HG02884 (cell line): ENCODE data around the gene TSPAN4.

Experiments
- ATAC-seq: cut with Tn5 transposase; IDR thresholded peaks from one replicate; pipeline ENCODE4 v1.9.1; 2021; ENCODE audit warnings: mild to moderate bottlenecking, moderate library complexity; ENCODE audit not compliant: unreplicated experiment

Gene TSPAN4

DNA sequence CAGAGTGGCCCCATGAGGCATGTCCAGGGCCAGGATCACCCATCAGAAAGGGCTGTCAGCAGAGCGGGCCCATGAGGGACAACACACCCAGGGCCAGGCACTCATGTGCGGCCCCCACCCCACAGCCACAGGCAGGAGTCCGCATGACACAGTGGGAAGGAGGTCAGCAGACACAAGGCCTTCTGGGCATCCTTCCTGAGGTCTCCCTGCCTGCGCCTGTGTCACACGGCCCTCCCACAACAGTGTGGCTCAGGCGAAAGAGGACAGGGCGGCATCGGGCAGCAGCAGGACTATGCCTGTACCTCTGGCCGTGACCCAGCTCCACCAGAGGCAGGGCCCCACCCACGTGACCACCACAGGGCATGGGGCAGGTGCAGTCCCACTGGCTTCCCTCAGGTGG lies 40.9 kb downstream of the TSPAN4 start:
- ATAC-seq: no peak

DNA sequence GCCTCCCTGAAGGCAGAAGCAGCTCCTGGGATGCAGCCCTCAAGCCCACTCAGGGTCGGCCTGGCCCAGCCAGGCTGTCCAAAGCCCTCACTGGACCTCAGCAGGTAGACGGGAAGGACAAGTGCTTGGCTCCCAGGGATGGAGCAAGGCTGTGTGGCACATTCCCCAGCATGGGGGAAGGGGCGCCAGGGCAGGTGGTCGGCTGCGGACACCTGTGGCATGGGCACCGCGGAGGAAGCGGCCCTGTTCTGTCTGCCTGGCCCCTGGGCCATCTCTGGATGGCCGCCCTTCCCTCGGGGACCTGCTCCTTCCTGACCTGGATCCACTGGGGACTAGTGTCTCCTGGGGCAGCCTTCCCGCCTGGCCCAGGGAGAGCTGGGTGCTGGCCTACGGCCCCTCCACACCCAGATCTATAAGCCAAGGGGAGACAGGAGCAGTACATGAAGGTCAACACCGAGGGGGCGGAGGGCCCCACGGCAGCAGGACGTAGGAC lies 42.0 kb downstream of the TSPAN4 start:
- ATAC-seq: no peak

DNA sequence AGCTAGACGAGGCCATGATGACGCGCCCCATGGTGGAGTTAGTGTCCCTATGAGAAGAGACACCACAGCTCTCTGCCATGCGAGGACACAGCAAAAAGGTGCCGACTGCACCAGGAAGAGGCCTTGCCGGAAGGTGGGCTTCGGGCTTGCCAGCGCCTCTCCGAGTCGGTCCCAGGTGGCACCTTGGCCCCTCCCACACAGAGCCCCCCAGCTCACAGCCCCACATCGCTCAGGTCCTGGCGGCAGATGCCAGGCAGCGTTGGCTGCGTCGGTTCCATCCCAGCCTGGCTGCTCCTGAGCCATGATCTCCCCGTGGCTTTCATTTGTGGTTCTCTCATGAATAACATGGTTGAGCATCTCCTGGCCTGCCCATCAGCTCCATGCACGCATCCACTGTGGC lies 43.9 kb downstream of the TSPAN4 start:
- no peak for ATAC-seq

DNA sequence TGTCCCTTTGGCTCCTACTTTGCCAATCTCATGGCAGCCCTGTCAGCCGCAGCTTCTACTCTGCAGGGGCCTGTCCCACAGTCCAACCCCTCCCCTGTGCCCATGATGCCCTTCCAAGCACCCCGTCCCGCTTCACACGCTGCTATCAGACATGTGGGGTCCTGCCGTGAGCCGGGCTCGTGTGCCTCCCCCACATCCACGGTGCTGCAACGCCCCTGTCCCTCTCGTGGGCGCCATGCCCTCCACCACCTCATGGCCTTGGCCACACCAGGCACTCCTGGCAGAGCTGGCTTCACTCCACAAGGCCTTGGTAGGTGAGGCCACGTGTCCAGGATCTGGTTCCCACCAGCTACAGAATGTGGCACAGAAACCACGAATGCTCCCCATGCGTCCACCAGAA lies 44.9 kb downstream of the TSPAN4 start:
- ATAC-seq: no peak

DNA sequence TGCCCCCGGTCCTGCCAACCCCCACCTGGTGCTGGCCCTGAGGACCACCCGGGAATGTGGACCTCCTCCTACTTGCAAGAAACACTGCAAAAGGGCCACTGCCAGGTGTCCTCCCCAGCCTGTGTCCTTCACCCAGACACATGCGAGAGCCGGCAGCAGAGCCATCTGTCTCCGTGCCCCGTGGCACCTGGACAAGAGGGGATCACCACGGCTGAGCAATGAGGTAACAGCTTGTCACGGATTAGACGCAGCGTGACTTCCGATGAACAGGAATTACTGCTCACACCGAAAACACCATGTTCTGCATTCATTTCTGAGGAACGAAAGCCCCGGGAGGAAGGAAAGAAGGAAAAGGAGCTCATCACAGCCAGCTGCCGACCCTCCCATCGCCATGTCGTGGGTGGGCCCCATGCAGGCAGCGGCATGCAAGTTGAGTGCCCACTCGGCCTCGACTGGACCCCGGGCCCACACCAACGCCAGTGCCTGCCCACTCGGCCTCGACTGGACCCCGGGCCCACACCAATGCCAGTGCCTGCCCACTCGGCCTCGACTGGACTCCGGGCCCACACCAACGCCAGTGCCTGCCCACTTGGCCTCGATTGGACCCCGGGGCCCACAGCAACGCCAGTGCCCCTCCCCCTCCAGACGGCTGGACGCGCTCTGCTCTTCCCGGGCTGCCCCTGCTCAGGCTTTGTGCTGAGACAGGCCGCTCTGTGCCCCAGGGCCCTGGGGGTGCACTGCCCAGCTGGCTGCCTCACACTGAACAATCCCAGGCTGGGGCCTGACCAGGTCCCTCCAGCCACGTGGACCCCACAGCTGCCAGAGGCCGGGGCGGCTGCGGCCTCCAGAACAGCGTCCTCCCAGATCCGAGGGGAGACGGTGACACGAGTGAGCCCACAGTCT lies 45.9 kb downstream of the TSPAN4 start:
- ATAC-seq: no peak

DNA sequence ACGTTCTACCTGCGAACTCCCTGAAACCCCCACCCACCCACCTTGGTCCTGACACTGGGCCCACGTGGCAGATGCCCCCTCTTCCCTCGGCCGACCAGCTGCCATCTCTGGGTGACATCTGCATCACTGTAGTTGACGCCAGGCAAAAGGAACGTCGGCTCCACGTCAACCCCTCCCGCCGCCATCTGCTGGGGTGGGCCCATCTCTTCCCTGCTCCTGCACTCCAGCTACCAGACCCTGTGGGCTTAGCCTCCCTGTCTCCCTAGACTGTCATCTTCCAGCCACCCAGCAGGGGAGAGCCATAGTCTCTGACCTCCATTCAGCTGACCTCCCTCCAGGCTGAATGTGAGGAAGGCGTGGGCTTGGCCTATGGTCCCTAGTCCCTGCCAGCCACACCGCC lies 46.6 kb downstream of the TSPAN4 start:
- no peak for ATAC-seq

DNA sequence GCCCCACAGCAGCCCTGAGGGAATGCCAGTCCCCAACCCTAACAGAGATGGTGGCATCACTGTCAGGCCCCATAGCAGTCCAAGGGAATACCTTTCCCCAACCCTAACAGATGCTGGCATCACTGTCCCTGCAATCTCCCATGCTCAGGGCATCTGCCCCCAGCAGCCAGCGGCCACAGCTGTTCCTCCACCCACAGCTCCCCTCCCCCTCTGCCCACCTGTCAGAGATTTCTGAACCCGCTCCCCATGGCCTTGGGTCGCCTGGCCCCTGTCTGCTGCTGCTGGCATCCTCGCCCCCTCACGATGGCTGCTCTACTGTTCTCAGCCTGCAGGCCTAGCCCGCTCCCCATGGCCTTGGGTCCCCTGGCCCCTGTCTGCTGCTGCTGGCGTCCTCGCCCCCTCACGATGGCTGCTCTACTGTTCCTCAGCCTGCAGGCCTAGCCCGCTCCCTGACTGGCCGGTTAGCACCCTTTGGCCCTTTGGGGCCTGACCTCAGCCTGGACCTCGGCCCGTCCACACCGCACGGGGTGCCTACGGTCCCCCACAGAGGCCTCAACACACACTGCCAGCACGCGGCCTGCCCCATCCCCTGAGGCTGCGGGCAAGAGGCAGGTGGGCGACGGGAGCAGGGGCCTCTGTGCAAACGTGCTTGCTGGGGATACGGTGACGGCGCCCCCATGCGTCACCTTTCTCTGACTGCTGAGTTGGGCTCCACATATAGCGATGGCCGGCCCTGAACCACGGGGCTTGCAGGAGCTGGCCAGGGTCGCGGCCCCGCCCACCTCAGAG lies 47.2 kb downstream of the TSPAN4 start:
- ATAC-seq: no peak

DNA sequence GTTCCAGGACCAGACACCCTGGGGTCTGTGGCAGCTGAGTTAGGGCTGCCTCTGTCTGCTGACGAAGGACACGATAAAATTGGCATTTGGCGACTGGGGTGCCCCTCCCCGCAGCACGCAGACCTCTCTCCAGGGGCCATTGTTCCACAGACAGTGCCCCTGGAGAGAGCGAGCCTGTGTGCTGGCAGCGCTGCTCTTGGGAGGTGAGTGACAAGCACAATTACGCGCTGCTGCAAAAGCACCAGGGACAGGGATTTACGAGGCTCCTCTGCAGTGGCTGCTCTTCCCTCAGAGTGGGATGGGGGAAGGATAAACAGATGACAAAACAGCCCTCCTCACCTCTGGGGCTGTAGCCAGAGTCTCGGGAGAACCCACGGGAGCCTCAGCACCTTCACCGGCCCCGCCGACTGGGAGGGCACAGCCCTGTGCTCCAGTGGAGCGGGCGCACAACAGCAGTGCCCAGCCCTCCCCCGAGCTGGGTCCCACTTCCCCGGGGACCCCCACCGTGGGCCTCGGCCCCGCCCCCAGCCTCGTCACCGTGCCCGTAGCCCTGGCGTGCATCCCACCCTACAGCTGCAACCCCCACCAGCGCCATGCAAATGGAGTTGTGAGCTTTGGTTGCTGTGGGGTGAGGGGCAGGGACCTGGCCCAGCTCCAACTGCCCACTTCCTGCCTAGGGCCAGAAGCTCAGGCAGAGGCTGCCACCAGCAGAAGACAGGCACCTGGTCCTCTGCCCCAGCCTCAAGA lies 48.3 kb downstream of the TSPAN4 start:
- ATAC-seq: no peak

DNA sequence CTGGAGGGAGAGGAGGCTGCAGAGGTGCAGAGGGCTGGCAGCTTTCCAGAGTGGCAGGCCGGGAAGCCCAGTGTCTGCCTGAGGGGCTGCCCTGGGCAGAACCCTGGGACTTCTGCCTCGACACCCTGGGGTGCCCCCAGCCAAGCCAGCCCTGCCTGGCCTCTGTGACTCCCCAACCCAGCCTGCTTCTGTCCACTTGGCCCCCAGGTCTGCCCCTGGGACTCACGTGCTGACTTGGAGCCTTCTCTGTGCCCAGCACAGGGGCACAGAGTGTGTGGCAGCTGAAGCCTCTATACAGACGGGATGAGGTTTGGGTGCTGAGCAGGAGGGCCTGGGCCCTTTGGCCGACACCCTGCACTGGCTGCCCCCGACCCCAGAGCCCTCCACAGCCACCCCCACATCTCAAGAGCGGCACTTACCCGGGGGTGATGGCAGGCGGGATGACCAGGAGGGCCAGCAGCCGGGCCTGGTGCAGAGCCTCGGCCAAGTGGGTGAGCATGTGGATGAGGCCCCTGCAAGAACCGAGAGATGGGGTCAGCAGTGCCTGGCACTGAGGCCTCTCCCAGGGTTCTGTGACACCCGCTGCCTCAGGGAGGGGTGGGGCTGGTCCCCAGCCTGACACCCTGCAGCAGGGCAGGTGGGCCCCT lies 50.5 kb downstream of the TSPAN4 start:
- ATAC-seq: no peak

DNA sequence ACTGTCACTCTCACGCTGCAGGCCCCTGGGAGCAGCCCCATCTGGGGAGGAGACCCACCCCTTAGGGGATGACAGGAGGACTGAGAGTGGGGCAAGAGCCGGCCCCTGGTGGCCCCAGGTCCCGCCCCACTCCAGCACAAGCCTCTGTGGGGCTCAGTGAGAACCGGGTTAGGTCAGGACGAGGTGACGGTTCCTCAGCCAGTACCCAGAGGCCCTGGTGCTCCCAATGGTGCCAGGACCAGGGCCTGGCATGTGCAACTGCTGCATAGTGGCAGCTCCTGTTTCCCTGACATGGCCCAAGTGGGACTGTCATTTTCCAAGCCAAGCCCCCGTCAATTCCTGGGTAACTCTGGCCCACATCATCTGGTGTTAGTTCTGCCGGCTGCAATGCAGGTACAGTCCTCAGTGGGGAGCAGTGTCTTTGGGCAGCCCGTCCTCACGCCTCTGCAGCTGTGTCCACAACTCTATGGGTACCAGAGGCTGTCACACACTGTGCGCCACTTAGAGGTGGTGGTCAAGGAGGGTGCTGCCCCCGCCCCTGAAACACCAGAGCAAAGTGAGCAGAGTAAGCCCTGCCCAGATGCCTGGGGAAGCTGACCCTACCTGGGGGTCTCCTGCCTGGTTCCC lies 52.0 kb downstream of the TSPAN4 start:
- no peak for ATAC-seq

DNA sequence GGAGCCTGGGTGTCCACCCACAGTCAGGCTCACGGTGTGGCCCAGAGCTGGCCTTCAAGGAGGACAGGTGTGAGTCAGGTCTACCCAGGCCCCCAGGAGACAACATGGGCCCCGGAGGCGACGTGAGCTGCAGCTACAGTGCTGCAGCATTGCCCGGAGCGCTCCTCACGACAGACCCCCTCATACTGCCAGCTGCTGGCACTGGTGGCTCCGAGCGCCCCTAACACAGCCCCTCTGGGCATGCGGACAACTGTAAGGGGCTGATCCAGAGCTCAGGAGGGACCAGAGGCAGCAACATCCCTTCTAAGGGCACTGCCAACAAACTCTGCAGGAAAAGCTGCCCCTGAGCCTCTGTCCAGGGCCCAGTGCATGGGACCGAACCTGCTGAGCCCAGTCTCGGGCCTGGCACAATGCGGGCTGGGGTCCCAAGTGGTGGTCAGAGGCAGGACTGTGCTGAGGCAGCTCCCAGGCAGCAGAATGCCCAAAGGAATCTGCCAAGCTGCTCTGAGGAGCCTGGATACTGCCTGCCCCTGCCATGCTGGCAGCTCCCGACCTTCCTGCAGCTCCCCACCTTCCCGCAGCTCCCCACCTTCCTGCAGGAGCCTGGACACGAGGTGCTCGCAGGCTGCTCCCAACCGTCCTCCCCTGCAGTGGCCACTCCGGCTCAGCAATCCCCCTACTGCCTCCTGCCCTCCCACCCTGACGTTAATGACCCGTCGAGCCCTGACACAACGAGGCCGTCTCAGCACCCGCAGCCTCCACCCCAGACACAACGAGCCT lies 52.9 kb downstream of the TSPAN4 start:
- ATAC-seq: no peak

DNA sequence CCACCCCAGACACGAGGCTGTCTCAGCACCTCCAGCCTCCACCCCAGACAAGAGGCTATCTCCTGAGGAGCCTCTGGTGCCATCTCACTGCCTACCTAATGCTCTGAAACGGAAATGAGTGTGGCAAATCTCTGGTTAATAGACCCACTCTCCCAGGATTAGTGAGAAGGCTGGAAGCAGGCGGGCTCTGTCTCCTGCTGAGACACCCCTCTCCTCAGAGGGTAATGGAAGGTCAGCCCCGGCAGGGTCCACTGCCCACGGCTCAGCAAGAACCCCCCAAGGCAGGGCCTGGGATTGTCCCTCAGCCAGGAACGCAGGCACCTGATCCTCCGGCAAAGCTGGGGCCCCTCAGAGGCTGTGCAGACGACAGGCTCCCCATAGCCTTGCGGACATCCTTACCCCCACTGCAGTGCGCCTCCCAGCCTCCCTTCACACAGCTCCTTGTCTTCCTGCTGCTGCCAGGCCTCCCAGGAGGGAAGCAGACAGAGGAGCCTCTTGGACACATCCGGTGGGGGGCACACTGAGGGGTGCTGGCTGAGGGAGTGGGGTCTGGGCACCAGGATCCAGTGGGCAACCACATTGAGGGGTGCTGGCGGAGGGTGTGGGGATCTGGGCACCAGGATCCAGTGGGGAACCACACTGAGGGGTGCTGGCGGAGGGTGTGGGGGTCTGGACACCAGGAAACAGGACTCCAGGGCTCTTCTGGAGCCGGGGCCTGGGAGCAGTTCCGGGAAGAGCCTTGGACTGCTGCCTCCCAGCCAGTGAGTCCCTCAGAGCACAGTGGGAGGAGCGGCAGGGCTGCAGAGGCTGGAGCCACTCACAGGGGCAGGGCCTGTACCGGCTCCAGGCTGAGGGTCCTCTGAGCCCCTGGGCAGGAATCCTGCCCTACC lies 54.8 kb downstream of the TSPAN4 start:
- no peak for ATAC-seq

DNA sequence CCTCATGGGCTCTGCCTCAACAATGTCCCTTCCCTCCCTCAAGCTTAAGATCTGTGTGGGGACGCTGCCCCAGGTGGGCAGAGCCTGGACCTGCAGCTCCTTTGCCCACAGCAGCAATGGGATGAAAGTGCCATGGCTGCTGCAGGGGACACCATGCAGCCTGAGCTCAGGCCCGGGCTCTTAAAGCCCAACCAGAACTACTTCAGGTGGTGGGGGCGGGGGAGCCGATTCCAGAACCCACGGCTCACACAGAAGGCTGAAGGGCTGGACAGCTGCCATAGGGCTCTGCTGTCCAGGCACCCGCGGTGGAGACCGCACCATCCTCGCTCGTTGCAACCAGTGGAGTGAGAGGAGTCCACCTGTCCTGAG lies 55.5 kb downstream of the TSPAN4 start:
- ATAC-seq: no peak

DNA sequence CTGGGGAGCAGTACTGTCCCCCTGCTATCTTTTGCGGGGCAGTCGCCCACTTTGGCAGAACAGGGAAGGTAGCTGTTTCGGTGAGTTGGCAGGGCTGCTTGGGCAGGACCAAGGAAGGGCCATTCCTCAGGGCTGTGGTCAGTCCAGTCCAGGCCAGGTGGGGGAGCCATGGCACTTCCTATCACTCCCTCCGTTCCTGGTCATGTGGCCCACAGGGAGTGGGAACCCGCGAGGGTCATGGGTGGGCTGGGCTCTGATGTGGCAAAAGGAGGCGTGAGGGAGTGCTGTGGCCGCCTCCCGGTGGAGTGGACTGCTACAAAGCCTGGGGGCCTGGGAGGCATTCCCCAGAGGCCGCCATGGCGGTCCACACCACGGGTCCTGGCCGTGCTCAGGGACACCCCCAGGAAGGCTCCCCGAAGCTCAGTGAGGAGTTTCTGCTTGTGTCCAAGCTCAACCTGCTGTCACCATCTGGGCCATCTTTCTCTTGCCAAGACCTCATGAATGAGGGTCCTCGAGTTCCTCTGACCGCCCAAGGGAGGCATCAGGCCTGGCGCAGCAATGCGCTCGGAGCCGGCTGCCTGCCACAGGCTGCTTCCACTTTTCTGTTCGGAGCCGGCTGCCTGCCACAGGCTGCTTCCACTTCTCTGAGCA lies 56.0 kb downstream of the TSPAN4 start:
- no peak for ATAC-seq

DNA sequence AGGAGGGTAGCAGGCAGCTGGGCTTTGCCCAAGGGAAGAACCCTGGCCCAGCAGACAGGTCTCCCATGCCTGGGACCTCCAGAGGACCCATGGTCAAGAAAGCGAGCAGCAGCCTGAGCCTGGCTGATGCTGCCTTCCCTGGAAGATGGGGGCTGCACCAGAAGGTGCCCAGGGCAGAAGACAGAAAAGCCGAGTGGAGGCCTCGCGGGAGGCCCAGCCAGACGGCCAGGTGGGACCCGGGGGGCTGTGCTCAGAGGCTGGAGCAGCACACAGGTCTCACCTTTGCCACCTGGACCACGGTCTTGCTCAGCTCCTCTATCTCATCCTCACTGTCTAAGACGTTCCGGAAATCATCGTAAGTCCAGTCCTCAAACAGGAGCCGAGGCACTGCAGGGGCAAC lies 57.1 kb downstream of the TSPAN4 start:
- ATAC-seq: no peak

DNA sequence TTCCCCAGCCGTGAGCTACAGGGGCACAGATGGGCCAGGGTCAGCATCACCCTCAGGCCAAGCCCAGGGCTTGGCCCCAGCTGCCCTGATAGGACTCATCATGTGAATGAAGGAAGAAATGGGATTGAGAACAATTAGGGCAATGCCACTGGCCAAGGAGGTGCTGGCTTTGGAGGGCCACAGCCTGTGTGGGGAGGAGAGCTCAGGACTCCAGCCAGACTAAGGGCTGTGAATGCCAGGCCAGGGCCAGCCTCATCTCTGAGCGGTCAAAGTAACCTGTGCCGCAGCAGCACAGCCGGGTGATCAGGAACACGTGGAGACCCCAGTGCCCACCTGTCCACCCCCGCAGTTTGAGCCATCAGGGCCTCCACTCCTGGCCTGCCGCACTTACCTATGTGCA lies 57.9 kb downstream of the TSPAN4 start:
- ATAC-seq: no peak

DNA sequence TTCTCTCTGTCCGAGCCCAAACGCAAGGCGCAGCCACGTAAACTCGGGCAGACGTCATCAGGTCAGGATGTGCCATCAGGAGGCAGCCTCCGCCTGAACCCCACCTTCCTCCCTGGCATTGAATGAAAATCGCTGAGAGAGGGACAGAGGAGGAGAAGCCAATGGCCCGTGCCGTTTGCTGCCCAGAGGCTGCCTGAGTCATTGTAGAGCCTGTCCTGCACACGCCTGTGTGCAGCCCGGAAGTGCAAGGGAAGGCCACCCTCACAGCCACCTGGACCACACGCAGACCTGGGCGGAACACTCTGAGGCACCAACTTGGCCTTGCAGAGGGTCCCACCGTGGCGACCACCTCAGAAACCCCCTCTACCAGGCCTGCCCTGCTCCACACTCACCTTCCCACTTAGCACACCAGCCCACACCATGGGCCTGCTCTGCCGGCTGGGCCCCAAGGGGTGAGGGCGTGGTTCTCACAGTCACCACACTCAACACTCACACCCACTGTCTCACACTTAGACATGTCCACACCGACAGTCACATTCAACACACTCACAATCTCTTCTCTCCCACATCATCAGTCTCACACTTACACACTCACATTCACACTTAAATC lies 58.9 kb downstream of the TSPAN4 start:
- ATAC-seq: no peak

DNA sequence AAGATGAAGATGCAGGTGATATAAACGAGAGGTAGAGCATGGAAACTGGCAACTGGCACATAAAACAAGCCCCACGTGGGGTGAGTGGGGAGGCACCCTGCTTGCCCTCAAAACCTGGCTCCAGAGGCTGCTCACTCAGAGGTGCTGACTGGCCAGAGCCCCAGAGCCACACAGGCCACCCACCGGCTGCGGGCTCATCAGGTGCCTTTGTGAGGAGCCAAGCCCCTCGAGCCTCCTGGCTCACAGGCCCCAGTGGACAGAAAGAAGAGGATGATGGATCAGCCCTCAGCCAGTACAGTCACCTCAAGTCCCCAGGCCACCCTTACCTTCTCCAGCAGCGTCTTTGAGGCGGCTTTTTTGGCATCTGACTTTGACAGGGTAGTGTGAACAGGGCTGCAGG lies 61.7 kb downstream of the TSPAN4 start:
- no peak for ATAC-seq
